ENCODE data around the gene GTF3C2.

The GTF3C2 gene, protein sequence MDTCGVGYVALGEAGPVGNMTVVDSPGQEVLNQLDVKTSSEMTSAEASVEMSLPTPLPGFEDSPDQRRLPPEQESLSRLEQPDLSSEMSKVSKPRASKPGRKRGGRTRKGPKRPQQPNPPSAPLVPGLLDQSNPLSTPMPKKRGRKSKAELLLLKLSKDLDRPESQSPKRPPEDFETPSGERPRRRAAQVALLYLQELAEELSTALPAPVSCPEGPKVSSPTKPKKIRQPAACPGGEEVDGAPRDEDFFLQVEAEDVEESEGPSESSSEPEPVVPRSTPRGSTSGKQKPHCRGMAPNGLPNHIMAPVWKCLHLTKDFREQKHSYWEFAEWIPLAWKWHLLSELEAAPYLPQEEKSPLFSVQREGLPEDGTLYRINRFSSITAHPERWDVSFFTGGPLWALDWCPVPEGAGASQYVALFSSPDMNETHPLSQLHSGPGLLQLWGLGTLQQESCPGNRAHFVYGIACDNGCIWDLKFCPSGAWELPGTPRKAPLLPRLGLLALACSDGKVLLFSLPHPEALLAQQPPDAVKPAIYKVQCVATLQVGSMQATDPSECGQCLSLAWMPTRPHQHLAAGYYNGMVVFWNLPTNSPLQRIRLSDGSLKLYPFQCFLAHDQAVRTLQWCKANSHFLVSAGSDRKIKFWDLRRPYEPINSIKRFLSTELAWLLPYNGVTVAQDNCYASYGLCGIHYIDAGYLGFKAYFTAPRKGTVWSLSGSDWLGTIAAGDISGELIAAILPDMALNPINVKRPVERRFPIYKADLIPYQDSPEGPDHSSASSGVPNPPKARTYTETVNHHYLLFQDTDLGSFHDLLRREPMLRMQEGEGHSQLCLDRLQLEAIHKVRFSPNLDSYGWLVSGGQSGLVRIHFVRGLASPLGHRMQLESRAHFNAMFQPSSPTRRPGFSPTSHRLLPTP

DNA sequence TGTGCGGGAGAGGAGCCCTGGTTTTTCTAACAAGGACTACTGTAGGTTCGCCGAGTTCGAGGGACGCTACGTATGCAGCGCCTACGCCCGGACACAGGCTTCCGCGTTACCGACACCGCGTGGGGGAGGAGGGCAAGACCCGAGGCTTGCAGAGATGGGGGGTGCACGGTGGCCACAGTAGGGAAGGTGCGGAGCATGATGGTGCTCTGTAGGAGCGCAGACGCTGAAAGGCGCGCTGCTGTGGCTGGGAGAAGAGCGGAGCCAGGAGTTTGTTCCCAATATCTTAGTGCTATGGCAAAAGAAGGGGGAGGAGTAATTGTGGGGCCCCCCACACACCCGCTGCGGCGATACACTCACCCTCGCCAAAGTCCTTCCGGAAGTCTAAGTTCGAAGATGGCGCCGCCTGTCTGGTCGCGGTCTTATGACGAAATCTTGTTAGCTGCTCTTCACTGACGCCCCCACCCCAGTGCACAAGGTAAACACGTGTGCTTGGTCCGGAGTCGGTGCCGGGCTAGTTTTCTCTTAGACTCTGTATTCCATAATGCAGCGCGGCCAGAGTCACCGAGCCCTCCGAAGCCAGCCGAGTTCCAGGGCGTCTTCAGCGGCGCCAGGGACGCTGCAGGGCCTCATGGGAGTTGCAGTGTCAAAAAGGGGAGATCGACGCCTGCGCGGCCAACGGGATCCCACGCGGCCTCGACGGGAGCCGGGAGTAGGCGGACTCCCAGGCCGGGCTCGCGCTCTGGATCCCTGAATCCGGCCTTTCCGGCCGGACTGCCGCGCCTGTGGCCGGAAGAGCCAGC, at the start of gene GTF3C2:
GTF3C2 (minus strand) TSS at position 383 of the 800 bp plus-strand sequence. CDS start 13,210 bp downstream, outside the sequence.
- peak; percentile 95 to 96 for DNase-seq

DNA sequence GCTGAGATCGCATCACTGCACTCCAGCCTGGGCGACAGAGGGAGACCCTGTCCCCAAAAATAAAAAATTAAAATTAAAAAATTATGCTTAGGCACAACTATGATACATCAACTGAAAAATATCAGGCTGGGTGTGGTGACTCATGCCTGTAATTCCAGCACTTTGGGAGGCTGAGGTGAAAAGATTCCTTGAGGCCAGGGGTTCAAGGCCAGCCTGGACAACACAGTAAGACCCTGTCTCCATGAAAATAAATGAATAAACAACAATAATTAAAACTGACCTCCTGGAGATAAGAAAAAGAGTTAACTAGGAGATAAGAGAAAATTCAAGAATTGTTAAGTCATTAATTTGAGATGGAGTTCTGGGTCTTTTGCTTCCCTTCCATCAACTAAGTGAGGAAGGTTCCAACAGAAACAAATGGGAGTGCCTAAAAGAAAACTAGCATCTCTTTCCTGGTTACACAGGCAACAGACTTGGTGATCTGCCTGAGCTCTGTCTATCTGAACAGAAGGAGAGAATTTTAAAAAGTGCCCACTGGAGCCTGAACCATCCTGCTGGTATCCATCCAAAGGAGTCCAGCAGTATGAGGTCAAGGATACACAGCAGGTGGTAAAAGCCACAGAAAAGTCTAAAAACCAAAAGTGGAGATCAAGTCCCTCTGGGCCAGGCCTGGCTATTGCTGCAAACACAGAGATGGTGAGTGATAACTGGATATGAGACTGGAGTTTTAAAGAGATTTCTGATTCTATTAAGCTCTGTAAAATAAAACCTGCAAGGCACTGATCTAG, 44.0 kb upstream of the GTF3C2 start:
- no peak for DNase-seq

DNA sequence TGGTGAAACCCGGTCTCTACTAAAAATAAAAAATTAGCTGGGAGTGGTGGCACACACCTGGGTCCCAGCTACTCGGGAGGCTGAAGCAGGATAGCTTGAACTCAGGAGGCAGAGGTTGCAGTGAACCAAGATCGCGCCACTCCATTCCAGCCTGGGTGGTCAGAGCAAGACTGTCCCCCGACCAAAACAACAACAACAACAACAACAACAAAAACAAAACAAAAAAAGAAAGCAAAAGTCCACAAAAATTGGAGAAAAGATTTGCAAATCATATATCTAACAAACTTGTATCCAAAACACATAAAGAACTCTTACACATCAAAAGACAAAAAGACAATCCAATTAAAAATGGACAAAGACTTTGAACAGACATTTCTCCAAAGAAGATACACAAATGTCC, 42.4 kb upstream of the GTF3C2 start:
- no peak for DNase-seq

DNA sequence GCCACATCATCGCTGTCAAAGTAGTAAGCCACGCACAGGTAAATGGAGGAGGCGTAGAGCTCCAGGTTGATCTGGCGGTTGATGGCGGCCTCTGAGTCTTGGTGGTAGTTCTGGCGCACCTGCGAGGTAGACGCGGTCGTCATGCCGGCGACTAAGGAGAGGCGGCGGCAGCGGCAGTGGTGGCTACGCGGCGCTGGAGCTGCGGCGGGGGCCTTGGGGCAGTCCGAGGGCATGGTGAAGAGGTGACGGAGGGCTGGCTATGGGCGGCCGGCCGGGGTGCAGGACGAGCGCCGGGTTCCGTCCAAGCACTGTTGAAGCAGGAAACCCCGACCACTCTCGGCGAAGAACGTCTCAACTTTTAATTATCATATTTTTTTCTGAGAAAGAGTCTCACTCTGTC, 36.7 kb upstream of the GTF3C2 start:
- no peak for DNase-seq

DNA sequence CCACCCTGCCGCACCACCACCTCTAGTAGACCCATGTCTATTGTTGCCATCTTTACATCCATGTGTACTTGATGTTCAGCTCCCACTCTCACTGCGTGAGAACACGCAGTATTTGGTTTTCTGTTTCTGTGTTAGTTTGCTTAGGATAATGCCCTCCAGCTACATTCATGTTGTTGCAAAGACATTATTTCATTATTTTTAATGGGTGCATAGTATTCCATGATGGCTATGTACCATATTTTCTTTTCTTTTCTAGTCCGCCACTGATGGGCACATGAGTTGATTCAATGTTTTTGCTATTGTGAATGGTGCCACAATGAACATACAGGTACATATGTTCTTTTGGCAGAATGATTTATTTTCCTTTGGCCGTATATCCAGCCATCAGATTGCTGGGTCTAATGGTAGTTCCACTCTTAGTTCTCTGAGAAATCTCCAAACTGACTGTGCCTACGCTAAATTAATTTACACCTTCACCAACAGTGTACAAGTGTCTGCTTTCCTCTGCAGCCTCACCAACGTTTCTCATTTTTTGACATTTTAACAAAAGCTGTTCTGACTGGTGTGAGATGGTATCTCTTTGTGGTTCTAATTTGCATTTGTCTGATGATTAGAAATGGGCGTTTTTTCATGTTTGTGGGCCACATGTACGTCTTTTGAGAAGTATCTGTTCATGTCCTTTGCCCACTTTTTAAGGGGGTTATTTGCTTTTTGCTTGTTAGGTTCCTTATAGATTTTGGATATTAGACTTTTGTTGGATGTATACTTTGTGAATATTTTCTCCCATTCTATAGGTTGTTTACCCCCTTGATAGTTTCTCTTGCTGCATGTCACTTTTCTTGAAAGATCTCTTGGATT, 34.5 kb upstream of the GTF3C2 start:
- DNase-seq = no peak

DNA sequence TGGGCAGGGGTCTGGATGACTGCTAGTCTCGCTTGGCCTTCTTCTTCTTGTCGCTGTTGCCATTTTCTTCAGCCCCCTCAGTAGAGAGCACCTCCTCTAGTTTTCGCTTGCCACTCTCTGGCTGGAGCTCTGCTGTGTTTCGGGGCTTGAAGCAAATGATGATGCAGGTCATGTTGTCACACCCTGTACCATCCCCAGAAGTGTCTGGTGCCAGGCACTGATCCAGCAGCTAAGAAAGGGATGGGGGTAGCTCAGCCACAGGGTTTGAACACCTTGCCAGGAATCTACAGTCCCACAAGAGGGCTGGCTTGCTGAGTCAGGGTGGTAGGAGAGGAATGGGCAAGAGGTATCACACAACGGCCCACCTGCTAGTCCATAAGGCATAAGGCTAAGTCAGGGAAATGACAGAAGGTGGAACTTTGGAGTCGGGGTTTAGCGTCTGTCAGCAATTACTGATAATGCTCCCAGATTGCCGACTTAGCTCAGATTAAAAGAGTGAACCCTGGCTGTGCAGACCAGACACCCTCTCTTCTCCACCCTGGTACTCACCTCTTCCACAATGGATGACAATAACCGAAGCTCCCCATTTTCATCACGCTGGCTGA, 25.1 kb upstream of the GTF3C2 start:
- DNase-seq = no peak

DNA sequence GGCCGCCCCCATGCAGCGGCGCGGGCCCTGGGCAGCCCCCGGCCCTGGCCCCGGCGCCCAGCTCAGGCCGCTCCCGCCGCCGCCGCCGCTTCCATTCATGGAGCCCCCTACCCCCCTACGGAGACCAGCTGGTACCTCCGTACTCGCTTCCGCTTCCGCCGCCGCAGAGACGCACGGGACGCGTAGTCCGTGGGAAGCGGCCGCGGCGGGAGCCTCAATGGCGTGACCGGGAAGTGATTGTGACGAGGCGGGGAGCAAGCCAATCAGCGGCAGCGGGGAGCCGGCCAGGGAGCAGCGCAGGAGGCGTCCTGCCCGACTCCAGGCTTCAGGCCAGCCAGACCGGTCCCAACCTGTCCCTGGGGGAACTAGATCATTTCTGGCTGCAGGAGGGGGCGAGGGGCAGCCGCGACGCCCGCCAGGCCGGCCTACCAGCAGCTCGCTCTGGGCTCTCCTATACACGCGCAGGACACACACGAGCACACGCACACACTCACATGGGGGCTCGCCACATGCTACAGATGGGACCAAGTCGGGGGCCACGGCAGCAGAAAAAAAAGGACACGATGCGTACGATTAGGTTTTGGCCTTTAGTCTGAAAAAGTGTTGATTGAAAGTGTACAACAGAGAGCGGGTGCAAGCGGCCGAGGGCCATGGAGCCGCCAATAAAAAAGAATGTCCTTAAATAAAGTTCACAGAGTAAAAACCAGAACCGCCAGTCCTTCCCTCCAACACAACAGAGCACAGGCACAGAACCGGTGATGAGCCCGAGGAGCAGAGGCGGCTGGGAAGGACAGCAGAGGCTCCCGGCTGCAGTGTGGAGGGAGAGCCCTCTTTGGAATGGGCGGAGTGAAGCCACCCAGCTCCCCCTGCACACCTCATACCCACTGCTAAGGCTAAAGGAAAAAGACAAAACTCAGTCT, 24.3 kb upstream of the GTF3C2 start, which contains the start of gene ZNF513:
ZNF513 (minus strand) TSS at position 109 of the 920 bp plus-strand sequence. CDS start 208 bp downstream, outside the sequence.
- peak; percentile 92 to 94 for DNase-seq

DNA sequence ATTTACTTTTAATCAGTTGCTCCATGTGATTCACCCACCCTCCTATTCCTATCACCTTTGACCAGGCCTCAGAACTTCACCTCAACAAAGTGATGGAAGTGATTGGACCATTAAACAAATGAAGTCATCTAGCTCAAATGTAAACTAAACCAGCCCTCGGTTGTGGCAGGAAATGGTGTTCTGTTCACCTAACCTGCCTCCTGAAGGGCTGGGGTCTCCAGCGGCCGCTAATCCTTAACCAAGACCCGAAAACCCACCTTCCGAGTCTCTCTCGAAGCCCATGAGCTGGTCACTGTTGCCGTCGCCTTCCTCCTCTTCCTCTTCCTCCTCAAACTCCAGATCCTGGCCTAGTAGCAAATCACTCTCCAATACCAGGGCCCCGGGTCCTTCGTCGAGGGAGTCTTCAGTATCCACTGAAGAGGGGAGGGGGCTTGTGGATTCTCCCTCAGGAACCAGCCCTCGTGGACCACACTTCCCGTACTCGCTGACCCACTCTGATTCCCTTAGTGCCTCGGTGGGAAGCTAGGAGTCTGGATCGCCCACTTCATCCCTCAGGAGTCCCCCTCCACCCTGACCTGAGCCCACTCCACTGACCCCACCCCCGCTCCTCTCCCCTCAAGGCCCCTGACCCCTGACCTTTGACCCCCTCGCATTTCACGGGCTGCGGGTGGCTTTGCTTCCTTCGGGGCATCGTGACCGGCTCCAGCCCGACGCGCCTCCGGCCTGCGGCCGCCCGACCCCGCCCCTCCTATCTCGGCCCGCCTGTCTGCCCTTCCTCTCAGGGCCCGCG, 23.5 kb upstream of the GTF3C2 start:
- DNase-seq = peak in 1 of 2 experiments; percentile 41

DNA sequence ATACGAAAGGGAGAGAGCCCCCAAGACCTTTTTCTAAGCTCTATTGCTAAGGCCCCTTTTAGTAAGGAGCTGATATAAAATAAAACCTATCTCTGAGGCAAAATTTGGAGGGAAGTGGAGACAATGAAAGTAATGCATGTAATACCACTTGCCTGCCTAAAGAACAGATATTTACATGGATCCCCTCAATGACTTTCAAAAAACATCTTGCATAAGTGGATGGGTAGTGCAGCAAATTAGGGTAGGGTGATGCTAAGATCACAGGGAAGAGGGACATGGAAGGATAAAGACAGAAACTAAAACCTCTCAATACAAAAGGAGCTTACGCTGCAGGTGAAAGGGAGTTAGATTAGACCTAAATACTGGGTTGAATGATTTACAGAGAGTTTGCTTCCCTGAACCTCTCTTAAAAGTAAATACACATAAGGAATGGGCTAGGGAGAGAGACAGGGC, 22.8 kb upstream of the GTF3C2 start:
- no peak for DNase-seq

DNA sequence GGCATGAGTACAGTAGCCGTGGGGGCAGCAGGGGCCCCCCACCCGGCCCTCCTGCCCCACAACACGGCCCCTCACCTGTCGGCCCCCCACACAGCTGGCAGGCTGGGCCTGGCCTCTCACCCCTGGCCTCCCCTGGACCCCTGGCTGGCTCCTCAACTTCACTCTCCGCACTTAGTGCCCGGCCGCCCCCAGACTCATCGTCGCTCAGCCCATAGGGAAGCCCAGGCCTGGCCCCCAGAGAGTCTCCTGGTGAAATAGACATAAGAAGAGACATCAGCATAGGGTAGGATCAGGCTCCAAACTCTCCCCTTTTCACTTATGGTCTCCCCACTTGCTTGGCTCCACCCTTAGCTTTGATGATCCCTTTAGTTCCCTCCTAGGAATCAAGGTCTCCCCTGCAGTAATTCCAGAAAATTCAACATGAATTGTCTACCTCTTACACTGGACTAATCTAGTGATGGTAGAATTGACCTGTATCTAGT, 22.3 kb upstream of the GTF3C2 start:
- no peak for DNase-seq

DNA sequence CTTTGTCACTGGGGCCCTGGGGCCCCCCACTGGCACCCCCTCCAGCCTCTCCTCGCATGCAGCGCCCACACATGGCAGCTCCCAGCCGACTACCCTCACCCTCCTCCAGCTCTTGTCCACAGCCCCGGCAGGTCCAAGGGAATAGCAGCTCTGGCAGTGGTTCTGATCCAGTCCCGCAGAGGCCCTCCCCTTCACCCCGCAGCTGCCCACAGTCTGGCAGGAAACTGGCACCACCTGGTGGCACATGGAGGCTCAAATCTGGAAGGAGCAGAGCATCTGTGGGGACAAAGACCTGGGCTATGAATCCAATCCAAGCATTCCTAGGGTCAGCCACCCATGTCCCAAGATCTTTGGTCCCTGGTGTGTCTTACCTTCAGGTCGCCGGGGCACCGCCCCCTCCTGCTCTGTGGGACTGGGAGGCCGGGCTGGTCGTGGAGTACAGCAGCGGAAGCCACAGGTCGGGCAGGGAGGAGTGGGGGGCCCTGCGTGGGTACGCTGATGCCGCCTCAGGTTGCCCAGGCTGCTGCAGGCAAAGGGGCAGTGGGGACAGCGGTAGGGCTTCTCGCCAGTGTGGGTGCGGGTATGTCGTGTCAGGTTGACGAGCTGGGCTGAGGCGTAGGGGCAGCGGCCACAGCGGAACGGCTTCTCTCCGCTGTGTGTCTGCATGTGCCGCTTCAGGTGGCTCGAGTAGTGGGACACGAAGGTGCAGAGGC, 21.7 kb upstream of the GTF3C2 start:
- no peak for DNase-seq

DNA sequence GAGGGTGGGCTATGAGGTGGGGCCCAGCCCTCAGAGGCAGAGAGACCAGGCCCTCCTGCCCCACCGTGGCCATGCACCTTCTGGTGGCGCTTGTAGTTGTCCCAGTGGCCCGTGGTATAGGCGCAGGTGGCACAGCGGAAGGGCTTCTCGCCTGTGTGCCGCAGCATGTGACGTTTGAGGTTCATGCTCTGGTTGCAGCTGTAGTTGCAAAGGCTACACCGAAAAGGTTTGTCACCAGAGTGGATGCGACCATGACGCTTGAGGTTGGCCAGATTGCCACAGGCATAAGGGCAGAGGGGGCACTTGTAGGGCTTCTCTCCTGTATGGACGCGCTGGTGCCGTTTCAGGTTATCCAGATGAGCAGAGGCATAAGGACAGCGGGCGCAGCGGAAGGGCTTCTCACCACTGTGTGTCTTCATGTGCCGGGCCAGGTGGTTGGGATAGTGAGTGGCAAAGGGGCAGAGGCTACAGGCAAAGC, 21.1 kb upstream of the GTF3C2 start:
- DNase-seq = no peak

DNA sequence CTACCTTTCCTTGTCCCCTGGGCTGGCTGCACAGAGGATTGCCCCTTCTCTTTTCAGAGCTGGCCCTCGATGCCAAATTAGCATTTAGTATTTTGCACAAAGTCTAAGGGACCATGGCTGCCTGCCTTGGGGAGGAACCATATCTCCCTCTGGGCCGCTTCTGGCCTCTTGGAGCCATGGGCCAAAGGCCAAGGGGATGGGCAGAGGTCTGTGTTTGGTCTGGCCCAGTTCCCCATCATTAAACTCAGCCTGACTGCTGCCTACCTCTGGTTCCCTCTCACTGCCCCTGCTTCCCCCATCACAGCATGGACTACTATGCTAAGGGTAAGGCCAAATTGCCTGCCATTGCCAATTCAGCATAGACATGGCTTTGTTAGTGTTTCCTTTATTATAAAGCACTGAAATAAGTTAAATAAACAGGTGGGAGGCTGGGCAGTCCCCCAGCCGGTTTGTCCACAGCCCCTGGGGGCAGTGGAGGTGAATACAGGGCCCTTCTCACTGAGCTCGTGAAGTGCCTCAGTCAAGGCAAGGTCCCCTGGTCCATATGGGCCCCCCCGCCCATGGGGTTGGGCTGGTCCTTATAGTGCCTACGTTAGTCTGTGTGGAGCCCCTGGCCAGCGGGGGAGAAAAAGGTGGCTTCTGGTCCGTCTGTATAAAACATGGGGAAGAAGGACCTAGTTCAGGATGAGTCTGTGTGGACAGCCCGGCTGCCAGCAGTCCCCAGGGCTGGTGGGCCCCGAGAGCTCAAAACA, 20.5 kb upstream of the GTF3C2 start:
- no peak for DNase-seq

DNA sequence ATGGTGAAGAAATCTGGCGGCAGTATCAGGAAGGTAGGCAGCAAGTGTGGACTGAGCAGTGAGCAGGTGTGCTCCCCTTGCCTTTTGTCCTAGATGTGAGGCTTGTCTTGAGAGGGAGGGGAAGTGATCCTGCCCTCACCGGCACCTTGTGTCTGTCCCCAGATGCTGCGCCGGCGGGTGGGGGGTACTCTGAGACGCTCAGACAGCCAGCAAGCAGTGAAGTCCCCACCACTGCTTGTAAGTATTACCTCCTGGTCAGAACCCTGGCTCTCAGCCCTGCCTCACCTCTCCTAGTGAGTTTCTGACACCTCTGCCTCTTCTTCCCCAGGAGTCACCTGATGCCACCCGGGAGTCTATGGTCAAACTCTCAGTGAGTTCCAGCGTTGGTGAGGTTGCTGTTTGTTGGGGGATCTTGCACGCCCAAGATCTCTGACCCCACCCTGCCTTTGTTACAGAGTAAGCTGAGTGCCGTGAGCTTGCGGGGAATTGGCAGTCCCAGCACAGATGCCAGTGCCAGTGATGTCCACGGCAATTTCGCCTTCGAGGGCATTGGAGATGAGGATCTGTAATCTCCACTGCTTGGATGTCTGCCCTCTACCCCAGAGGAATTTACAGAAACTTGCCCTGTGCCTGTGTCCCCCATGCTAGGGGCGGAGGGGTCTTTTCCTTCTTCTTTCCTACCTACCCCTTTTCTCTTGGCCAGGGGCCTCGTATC, 19.7 kb upstream of the GTF3C2 start:
- no peak for DNase-seq

DNA sequence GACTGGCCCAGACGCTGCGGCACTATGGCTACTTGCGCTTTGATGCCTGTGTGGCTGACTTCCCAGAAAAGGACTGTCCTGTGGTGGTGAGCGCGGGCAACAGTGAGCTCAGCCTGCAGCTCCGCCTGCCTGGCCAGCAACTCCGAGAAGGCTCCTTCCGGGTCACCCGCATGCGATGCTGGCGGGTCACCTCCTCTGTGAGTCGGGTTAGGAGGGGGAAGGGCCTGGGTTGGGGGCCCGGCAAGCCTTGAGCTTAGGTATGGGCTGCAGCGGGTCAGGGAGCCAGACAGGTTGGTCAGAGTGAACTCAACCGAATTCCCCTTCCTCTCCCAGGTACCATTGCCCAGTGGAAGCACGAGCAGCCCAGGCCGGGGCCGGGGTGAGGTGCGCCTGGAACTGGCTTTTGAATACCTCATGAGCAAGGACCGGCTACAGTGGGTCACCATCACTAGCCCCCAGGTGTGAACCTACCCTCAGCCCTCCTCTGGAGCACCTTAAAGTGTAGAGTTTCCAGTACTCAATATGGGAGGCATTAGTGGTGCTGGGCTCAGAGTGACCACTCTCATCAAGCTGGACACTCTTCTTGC, 19.0 kb upstream of the GTF3C2 start:
- no peak for DNase-seq

DNA sequence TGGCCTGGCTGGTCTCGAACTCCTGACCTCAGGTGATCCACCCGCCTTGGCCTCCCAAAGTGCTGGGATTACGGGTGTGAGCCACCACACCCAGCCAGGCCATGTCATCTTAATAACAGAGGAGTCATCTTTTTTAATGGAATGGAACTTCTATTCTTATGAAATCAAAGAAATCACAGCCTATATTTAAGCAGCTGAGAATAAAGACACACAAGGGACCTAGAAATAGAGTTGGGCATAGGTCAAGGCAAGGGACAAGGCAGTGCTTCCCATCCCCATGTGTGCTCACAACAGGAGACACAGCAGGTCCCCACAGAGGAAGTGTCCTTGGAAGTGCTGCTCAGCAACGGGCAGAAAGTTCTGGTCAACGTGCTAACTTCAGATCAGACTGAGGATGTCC, 17.0 kb upstream of the GTF3C2 start:
- no peak for DNase-seq

All from activated T-cell treated with anti-CD3 and anti-CD28 coated beads, Interleukin-2, amount 50 U/mL, for 48 hours (primary cell).